Stimulated activated CD8-positive, alpha-beta memory T cell treated with anti-CD3 and anti-CD28 coated beads, Interleukin-7, amount 100 ng/mL, for 48 hours (primary cell): ENCODE data around the gene CAMTA1.
"Not testable (repeated sequence)": the region's sequence is repeated elsewhere in the genome, so short reads cannot be mapped to it uniquely, and the experiment has no call there.

Source experiments
- DNase-seq, 2 donors: peaks; one replicate each; pipeline ENCODE4 v3.0.0-alpha.2; 2020; ENCODE audit warnings: low read depth in 1 of 2; ENCODE audit errors: extremely low read depth in 1 of 2

The CAMTA1 gene

DNA sequence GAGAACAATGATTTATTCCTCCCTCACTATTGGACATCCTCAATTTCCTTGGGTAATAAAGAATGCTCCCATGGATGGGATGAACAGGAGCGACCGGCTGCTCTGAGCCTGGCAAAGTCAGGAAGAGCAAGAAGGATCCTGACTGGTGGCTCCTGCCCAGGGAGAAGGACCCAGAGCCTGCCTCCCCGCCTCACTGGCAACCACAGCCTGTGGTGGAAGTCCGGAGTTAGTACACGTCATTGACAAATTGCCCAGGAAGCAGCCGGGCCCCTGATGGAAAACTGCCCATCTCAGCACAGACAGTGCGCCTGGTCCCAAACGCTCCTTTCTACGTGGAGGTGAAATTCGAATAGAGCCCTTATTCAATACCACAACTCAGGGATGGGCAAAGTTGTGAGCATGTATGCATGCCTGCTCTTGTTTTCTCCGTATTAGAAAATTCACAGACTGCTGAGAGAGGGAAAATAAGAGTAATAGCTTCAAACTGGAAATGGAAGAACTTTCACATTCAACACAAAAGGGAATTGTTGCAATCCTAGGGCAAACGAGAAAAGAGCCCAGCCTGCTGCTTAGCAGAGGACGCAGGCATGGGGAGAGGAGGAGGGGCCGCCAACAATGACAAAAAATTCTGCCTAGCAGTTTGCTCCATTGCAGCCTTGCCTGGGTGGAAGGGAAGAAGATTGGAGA is 588.8 kb downstream of the CAMTA1 start:
- no peak for DNase-seq

DNA sequence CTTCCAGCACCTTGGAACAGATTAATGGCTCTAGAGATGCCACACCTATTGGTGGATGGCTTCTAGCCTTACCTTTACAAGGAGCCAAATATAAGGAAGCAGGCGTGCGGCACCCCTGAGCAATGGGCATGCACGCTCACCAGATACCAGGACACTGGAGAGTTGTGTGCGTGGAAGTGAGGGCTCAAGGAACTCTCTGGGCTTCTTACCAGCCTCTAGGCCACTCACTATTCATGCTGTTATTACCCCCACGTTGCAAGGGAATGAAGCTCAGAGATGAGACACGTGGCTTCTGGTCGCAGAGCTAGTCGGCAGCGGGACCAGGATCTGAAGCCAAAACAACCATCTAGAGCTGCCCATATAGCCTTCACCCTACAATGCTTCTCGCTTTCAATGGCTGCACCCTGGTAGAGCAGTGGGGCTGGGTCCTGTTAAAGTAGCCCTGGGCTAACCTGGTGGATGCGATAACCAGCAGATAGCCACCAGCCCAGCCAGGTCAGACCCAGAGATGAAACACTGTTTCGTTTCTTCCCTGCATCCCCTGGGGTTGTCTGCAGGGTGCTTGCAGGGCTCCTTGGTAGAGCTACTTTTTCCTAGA is 589.4 kb downstream of the CAMTA1 start:
- DNase-seq, result no peak

DNA sequence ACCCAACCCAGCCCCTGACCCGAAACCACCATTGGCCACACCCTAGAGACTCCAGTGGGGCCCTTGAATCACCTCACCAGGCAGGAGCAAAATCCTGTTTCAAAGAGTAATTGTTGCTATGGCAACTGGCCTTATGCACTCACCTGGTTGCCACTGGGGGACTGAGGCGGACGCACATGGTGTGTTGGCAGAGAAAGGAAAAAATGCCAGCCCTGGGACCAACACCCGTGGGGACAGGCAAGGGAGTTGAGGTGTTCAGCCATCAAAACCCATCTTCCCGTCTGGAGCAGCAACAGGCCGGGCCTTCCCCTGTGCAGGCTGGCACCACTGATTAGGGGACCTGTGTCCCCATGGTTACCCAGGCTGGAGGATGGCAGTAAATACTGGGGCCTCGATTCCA is 590.1 kb downstream of the CAMTA1 start:
- DNase-seq, result no peak

DNA sequence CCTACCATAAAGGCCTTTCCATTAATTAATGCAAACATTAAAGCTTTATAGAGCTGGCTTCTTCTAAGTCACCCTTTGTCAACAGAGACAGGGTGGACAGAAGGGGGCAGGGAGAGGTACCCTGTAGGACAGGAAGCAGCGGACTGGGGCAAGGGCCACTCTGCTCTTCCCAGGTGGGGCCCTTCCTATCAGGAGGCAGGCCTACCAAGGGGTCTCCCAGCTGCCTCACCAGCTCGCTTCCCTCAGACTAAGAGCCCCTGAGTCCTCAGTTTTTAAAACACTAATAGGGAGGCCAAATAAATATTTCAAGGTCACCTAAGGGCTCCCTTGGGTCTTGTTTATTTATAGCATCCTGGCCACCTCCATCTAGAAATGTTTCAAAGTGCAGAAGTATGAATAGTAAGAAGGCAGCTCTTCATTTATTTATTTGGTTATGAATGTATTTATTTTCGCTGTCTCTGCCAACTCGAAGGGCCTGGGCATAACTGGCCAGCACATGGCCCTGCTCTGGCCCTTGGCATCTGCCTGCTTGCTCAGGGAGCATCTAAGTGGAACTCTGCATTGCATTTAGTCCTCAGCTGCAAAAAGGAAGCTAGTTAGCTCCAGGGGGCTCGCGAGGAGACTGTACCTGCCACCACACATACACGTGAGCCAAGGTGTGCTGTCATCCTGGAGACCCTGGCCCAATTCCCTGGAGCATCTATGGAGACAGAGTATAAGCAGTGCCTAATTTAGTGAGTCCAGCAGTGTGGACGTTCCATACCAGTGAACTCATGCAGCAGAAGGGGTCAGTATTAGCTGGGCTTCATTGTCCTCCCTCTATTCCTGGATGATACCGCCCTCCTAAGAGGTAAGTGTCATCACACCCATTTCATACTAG is 590.8 kb downstream of the CAMTA1 start:
- DNase-seq, result no peak

DNA sequence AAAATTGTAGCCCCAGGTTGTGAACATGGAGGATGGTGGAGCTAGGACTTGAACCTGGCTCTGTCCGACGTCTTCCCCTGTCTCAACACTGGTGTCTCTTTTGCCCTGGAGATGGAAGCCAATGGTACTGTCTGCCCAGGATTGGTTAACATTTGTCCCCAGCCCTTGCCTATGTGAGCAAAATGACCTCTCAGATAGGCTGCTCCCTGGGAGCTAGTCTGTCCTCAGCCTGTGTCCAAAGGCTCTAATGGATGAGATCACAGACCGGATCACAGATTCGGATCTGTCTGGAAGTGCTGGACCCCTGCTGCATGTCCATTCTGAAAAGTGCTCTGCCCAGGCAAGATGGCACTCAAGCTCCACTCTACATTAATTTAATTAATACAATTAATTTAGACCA is 591.4 kb downstream of the CAMTA1 start:
- no peak for DNase-seq

DNA sequence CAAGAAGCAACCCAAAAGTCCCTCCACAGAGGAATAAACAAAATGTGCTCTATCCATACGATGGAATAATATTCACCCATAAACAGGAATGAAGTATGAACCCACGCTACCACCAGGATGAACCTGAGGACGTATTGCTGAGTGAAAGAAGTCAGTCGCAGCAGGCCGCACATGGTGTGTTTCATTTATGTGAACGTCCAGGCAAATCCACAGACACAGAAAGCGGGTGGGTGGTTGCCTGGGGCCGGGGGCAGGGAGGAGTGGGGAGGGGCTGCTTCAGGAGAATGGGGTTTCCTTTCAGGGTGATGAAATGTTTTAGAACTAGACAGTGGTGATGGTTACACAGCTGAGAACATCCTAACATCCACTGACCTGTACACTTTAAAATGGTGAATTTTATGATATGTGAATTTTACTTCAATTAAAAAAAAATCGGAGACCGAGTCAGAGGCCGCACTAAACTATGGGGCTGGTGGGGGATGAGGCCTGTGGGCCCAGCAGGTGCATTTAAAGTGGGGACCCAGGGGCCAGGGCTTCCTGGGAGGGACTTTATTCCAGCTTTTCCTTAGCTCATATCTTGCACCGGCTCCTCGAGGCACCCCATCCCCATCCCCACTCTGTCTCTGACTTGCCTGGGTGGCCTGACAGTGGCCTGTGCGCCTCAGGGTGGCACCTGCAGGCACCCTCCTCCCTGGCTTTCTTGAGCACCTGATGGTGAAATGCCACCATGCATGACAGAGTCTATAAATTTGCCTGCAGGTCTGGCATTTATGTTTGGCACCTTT is 593.3 kb downstream of the CAMTA1 start:
- no peak for DNase-seq

DNA sequence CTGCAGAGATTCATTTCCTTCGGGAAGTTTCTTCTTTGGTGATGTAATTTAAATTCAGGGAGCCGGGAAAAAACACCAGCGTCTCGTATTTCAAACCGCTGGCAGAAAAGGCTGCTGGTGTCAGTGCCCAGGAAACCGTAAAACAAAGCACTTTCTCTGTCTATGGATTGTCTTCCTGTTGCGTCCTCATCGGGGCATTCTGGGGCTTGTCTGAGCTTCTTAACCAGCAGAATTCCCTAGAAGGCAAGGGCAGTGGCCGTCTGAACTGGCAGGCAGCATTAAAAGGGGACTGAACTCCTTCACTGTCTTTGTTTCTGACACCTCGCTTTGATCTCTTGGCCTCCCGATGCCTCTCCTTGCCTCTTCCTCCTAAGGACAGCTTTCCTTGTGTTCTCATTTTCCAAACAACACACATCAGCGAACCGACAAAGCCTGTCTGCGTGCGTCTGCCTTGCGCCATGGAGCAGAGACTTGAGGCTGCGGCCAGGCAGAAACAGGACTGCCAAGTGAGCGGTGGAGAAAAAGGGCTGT is 594.3 kb downstream of the CAMTA1 start:
- no peak for DNase-seq

DNA sequence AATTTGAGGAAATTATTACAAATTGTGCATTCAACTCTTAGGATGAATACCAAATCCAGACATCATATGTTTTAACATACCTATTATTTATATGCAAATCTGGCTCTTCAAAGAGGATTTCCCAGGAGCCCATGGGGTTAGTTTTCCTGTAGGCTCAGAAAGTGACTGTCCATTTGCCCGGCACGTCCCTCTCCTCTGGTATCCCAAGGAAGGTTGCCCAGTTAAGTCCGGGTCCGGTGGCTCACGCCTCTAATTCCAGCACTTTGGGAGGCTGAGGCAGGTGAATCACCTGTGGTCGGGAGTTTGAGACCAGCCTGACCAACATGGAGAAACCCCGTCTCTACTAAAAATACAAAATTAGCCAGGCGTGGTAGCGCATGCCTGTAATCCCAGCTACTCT is 594.8 kb downstream of the CAMTA1 start:
- DNase-seq, result not testable (repeated sequence)

DNA sequence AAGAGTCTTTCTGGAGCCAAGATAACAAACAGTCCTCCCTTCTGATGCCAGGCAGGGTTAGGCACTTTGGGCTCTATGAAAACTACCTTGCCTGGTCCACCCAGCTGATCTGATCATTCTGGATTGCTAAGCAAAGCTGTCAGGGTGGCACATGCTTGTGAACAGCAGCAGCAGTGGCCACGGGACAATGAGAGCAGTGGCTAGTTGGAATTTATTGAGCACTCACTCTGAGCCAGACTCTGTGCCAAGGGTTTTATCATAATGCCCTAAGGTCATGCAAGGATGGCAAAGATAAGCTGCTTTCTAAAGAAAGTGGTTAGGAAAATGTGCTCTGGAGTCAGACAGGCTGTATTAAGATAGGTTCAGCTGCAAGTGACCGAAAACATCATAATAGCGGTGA is 595.5 kb downstream of the CAMTA1 start:
- no peak for DNase-seq

DNA sequence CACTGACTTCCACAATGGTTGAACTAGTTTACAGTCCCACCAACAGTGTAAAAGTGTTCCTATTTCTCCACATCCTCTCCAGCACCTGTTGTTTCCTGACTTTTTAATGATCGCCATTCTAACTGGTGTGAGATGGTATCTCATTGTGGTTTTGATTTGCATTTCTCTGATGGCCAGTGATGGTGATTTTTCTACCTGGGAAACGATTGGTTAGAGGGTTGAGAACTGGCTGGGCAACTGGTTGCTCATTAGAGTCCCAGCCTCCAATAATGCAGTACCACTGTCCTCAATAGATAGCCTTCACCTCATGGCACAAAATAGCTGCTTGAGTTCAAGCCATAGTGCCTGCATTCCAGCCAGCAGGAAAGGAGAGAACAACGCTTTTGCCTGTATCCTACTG is 596.5 kb downstream of the CAMTA1 start:
- not testable (repeated sequence) for DNase-seq

DNA sequence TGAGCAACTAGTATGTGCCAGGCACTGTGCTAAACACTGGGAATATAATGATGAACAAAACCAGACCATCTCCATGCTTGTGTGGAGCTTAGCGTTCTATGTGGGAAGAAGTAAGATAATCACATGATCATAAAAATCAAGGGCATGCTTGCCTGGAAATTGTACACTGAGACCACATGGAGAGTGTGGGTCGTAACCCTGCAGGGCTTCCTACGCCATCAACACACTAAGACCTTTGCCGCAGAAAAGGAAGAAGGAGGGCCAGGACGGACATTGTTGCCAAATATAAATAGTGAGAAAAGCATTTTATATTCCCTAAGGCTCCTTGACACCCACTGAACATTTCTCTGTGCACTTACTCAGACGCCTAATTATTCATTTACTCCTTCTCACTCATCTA is 597.7 kb downstream of the CAMTA1 start:
- DNase-seq, result no peak

DNA sequence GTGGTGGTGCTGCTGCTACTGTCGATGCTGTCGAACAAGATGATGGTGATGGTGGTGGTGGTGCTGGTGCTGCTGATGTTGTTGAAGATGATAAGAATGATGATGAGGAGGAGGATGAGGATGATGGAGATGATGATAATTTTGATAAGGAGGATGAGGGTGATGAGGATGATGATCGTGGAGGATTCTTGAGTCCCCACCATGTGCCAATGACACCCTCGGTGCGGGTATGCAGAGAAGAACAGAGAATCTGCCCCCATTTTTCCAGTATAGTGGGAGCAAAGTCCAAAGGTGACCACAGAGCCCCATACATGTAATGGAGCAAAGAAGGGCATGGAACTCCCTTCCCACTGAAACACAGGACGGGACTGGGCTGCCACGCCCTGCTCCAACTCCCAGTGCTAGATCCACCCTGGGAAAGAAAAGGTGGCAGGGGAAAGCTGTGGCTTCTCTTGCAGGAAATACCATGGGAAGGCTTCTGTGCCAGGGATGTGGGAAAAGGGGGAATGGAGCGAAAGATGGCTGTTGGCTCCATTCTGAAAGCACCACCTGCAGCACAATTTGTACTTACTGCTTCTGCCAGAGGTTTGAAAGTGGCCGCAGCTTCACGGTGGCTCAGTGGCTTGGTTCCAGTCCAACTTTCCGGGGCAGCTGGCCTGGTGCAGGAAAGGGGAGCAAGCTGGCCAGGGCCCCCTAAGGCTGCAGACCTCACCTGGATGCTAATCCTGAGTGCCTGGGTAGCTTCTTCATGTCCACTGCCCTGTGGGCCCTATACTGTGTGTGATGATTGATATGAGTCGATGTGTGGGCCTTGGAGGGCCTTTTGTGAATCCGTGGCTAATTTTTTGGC is 598.6 kb downstream of the CAMTA1 start:
- DNase-seq, result no peak

DNA sequence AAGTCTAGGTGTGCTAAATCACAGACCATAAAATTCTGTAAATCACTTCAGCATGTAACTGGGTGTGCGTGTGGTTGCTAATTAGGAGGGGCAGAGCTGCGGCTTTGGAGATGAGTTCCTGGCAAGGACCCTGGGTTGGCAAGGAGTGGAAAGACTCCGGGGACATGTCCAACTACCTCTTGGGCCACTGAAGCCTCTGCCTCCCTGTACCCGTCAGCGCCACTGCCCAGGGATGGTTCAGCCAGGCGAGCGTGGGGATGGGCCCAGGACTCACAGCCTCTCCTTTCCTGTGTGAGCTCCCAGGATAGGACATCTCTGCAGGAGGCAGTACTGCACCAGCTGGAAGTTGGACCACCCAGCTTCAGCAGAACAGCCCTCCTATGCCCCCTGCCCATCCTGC is 599.4 kb downstream of the CAMTA1 start:
- no peak for DNase-seq

DNA sequence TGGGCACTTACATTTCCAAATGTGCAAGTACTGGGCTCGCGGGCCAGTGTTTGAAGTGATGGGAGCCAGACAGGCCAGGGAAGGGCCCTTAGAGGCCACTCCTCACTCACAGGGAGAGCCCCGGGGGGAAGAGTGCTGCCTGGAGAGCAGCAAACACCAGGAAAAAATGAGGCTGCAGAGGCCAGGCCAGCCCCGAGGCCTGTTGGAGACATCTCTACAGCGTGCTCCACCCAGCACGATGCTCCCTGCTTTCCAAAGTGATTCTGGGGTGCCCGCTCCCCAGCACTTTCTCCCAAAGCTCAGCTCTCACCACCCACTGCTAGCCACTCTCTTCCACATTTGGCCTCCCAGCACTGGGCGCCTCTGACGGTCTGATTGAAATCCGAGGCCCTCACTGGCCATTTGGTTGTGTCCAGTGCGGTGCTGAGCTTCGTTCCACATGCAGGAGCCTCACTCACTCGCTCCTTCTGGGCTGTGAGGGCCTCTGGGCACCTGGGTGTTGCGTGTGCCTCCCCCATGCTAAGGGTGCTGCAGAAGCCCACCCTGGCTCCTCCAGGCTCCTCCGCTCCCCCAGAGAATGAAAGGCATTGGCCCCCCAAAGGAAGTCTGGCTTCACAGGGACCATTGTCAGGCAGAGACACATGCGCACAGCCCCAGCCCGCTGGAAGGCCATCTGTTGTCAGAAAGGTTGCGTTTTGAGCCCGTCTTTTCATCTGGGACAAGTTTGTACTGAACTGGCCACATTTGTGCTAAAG is 600.4 kb downstream of the CAMTA1 start:
- no peak for DNase-seq

DNA sequence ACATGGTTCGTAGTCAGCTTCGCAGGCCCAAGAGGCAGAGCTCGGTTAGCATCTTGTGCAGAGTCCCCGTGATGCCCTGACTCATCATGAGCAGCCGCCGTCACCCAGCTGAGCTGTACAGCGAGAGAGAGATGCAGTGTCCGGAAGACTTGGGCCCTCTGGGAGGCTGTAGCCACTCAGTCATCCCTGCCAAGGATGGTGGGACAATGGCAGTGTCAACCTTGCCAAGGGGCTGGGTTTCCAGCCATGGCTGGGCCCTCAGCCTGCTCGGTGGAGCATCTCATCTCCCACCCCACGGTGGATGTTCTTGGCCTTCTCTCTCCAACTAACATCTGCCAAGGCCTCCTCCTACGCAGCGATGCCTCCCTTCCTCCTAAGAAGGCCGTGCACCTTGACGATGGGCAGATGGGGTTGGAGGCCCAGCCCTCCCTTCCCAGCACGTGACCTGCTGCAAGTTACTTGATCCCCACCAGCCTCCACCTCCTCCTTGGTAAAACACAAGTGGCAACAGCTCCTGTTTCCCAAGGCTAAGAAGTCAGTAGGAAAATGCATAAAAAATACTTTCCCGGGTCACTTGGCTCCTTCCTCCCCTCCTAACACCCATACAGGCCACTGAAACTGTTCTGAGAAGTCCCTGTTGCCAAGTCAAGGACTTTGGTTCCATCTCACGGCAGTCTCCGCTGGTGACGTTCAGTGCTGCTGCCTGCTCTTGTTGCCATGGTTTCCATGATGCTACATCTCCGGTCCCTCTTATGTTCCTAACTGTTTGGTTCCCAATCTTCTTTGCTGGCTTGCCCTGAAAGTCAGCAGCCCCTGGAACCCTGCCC is 601.2 kb downstream of the CAMTA1 start:
- no peak for DNase-seq

DNA sequence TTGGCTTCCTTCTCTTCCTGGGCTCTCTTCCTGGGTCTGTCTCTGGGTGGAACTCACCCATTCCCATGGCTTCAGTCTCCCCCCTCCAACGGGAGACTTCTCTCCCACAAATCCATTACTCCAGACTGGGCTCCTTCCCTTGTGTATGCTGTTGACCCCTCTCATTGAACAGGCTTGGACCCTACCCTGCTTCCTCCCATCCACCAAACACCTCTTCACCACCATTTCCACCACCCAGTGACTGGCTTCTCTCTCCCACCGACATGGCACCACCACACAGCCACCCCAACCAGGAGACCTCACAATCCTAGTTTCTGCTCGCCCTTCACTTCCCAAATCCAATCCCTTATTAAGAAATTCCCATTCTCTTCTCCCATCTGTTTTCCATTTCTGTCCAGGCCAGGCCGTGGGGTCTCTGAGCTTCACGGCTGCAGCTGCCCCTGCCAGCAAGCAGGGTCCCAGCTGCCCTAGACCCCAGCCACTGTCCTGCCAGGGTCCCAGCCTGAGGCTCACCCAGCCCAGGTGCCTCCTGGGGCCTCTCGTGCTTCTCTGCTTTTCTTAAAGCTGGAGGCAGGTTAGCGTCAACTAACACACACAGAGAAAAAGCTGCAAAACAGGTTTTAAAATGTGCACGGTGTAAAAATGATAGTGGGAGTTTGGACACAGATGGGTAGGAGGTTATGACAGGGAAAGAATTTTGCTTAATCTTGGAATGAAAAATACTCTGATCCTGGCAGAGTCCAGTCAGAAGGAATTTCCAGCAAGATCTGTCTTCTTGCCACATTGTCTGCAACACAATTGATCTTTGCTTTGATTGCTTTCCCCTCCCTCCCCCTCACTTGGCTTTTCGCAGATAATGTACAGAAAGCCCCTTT is 602.0 kb downstream of the CAMTA1 start:
- DNase-seq, result no peak

DNA sequence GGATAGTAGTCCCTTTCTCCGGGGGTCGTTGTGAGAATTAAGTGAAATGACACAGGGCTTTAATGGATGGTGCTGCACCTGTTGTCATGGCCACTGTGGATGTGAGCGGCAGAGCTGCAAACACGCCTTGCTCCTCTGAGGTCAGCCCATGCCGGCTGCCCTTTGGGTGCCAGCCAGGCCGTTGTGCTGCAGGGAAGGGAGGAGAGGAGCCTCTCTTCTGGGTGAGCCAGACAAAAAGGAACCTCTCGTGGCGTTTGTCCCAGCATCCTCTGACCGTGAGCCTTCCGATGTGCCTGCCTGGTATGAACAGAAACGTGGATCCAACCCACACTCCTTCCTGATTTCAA is 602.9 kb downstream of the CAMTA1 start:
- DNase-seq, result no peak
